A549 treated with CpdA at 1 μM for 4 hours (cell line): Measurements from ENCODE around the gene C10orf88. TPM values are rescaled to one million over a fixed set of nuclear protein-coding genes. Genes with fewer than 3 reads are reported as not detected.

ENCODE experiments used
- total RNA-seq: library from RNA; stranded (reverse); fragments of 200-300 nt; extraction: Qiagen RNA extraction; gene quantifications from 5 replicates; pipeline ENCODE4 v1.2.3, GENCODE V29; 2022; ENCODE audit warnings: low read depth

The C10orf88 gene, protein sequence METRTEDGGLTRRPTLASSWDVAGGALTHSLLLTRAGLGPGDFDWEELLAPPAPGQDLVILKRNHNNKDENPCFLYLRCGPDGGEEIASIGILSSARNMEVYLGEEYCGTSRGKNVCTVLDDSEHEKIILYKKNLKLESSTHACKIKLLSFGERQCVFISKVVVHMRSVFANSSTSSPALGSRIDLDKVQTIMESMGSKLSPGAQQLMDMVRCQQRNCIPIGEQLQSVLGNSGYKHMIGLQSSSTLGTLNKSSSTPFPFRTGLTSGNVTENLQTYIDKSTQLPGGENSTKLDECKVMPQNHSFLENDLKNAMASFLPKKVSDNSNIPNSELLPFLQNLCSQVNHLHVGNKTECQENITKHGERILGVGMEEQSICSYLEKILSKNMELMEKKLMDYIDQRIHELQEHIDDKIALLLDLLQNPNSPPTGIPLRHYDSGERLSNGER
- 7.2 to 9.3 TPM (median 8.7 TPM) in 5 replicates for total RNA-seq

DNA sequence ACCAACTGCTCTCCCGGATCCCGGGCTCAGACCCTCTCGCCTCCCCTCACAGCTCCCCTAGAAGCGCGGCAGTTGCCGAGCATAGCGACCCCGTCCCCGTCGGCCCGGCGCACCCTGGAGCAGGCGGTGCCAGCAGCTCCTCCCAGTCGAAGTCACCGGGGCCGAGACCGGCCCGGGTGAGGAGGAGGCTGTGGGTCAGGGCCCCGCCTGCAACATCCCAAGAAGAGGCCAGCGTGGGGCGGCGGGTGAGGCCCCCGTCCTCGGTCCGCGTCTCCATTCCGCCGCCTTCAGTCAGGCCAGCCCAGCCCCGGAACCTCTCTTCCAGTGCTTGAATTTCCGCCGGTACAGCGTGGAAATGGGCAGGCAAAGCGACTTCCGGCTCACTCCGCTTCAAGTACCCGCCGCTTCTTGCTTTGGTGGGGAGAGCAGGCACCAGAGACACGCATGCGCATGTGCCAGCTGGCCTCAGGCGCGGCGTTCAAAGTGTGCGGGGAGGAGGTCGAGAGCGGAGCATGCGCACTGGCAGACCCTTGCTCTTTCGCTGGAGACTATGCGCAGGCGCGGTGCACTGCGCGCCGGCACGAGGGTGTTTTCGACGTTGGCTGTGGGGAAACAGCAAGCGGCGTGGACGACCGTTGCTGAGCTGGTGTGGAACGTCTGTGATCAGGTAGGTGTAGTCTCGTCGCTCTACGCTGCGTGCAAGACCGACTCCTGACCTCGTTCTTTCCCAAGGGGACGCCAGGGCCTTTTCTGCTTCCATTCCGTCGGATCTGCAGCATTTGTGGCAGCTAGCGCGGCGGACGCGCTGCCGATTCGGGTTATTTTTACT lies at the start of gene C10orf88:
TSS of gene C10orf88 (minus strand) at position 326 of the 829 bp plus-strand sequence. CDS start at position 277, 49 bp downstream.

DNA sequence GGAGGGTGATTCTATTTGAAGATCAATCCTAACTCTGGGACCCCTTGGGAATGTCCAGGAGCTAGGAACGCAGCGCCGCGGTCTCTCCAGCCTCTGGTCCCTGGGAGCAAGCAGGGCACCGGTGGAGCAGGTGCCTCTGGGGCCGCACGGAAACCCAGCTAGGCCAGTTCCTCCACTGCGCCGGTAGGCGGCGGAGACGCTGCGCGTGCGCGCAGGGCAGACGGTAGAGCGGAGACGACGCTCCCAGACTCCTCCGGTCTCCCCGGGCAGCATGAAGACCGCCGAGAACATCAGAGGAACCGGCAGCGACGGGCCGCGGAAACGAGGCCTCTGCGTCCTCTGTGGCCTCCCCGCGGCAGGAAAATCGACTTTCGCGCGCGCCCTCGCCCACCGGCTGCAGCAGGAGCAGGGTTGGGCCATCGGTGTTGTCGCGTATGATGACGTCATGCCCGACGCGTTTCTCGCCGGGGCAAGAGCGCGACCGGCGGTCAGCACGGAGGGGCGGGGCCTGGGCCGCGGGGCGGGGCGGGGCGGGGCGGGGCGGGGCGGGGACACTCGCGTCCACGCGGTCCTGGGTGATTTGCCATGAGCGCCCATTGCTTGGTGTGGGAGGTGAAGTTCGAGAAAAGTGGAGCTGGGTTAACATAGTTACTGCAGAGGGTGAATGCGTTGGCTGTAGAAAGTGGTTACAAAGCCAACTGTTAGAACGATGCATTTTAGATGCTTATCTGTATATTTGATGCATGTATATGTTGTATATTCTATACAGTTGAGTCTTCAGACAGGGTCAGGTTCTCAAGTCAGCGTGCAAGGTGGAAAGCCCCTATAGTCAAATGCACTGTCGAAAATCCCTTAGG lies 26.4 kb upstream of the C10orf88 start, which contains the start of gene PSTK:
TSS of gene PSTK (plus strand) at position 193 of the 857 bp plus-strand sequence. CDS start at position 272, 79 bp downstream.

DNA sequence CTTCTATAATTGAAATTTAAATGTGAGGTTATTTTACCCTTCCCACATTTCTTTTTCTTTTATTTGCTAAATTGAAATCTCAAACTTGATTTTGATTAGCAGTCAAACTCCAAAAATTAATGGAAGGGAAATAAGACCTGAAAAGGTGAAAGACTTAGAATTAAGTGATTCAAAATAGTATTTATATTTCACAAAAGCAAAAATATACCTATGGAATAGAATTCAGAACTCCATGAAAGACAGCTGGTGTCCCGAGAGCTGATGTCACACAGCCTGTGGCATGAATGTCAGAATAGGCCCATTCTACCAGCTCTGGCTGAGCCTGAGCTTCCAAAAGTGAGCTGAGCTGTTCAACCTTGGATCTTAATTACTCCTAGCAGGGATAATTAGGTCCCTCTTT lies 43.7 kb downstream of the C10orf88 start, which contains the start of gene FAM24A:
TSS of gene FAM24A (plus strand) at position 301 of the 400 bp plus-strand sequence. CDS start 1,025 bp downstream, outside the sequence.

Other genes starting within 250 kb of the C10orf88 start
- gene CUZD1, start 108.4 kb downstream of the C10orf88 start, total RNA-seq, result 1.1 to 1.9 TPM (median 1.4 TPM) in 5 replicates
- gene FAM24B, start 74.6 kb downstream of the C10orf88 start, total RNA-seq, result 13.1 to 15.6 TPM (median 14.3 TPM) in 5 replicates
- gene FAM24A, start 43.6 kb downstream of the C10orf88 start, total RNA-seq, result not detected in 5 replicates
- gene PSTK, start 26.2 kb upstream of the C10orf88 start, total RNA-seq, result 4.7 to 5.4 TPM (median 5.1 TPM) in 5 replicates
- gene IKZF5, start 54.6 kb upstream of the C10orf88 start, total RNA-seq, result 5.8 to 7.5 TPM (median 6.6 TPM) in 5 replicates
- 5.1 to 9.2 TPM (median 7.7 TPM) in 5 replicates for gene ACADSB, start 54.8 kb upstream of the C10orf88 start, total RNA-seq
- gene HMX3, start 181.7 kb upstream of the C10orf88 start, total RNA-seq, result not detected in 5 replicates
- 0.10 to 0.18 TPM (median 0.16 TPM) in 4 of 5 replicates, not detected in the other for gene HMX2, start 193.9 kb upstream of the C10orf88 start, total RNA-seq
- 172 to 206 TPM (median 180 TPM) in 5 replicates for gene BUB3, start 200.2 kb upstream of the C10orf88 start, total RNA-seq